Measurements from ENCODE around the gene ITPRID1. TPM values are rescaled to one million over a fixed set of nuclear protein-coding genes. Genes with fewer than 3 reads are reported as not detected.

ITPRID1 gene
- total RNA-seq, 2 donors from 2014 or later: 5.6 to 21.8 TPM

DNA sequence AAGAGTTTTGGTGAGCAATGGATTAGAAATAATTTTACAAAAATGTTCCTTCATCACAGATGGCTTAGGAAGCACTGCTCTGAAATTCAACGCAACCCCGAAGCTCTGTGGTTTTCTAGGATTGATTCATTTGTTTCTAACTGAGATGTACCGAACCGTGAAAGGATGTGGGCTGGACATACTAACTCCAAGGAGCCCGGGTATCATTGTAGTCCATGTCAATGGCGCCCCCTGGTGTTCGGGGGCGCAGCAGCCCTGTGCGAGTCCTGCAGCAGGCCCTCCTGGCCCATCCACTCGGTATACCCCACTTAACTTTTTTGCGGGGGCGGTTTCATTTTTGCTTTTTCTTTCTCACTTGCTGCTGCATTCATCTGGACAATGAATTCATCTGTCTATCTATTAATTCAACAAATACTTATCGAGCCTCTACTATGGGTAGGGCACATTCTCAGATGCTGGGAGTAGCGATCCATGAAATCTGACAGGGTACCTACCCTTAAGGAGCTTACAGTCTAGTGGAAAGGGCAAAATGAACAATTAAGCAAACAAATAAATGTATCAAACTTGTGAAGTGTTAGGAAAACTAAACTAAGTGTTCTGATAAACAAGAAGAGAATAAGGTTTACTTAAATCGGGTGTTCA lies 25.2 kb upstream of the ITPRID1 start:
- Histone ChIP-seq H3K4me3 (ENCODE audit: low read length) (no peak overlapping the region), H3K27me3 (ENCODE audit: control insufficient read depth, insufficient read depth, low read length, poor library complexity, severe bottlenecking) (peaks cover 14% of the 10 kb centered on the region), H3K36me3 (ENCODE audit: control insufficient read depth, insufficient read depth, low read length) (no peaks in the 10 kb centered on the region), H3K27ac (ENCODE audit: low read depth, low read length) (no peak overlapping the region), H3K9me3 (ENCODE audit: control insufficient read depth, low read length) (no peaks in the 10 kb centered on the region), H3K9ac (ENCODE audit: extremely low read depth, low read length, poor library complexity, severe bottlenecking) (no peak overlapping the region), H3K4me1 (ENCODE audit: control insufficient read depth, insufficient read depth, low read length) (peaks cover 7% of the 10 kb centered on the region)
- peaks cover 17% of the 10 kb centered on the region for H3K4me1 Mint-ChIP-seq
- no peak overlapping the region for H3K4me3 Mint-ChIP-seq
- peaks cover 7% of the 10 kb centered on the region for H3K9me3 Mint-ChIP-seq
- DNase-seq: peak; percentile 93
- TF ChIP-seq, protein P1, sequence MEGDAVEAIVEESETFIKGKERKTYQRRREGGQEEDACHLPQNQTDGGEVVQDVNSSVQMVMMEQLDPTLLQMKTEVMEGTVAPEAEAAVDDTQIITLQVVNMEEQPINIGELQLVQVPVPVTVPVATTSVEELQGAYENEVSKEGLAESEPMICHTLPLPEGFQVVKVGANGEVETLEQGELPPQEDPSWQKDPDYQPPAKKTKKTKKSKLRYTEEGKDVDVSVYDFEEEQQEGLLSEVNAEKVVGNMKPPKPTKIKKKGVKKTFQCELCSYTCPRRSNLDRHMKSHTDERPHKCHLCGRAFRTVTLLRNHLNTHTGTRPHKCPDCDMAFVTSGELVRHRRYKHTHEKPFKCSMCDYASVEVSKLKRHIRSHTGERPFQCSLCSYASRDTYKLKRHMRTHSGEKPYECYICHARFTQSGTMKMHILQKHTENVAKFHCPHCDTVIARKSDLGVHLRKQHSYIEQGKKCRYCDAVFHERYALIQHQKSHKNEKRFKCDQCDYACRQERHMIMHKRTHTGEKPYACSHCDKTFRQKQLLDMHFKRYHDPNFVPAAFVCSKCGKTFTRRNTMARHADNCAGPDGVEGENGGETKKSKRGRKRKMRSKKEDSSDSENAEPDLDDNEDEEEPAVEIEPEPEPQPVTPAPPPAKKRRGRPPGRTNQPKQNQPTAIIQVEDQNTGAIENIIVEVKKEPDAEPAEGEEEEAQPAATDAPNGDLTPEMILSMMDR (conservative IDR thresholded peaks at IDR 0.05): peak; percentile 99
- H3K27me3 Mint-ChIP-seq (ENCODE audit: insufficient read depth): peaks cover 13% of the 10 kb centered on the region
- no peak overlapping the region for H3K27ac Mint-ChIP-seq
- WGBS, 2 experiments (ENCODE audit: insufficient coverage in 1 of 2, insufficient read length in 1 of 2): 42 to 50% methylated on average over 10 to 15 of the region's 15 CpGs
- peaks cover 9% of the 10 kb centered on the region for H3K36me3 Mint-ChIP-seq (ENCODE audit: low read depth)

DNA sequence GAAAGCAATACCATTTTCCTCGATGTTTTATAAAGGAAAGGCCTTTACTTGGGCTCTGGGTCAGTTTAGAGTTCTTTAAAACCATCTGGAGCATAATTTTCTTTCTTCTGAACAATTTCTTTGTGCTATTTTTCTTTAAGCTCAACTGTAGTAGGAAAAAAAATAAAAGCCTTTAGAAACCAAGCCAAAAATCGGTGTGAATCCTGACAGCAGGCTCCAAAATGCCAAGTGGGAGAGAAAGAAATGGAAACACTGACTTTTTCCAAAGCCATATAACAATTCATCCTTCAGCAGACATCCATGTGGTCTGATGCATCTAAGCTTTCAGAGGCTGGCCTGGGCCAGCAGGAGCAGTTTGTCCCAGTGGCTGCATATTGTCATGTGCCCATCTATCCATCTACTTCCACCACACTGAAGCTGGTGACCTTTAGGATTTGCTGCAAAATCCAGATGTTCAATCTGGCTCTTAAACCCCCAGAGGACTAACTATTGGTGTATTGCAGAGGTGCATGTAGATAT lies 23.0 kb upstream of the ITPRID1 start:
- 90 to 94% methylated on average over 2 of the region's 2 CpGs for WGBS, 2 experiments (ENCODE audit: insufficient coverage in 1 of 2, insufficient read length in 1 of 2)
- Mint-ChIP-seq H3K4me3 (no peak overlapping the region), H3K36me3 (ENCODE audit: low read depth) (peaks cover 6% of the 10 kb centered on the region), H3K27ac (no peak overlapping the region), H3K9me3 (peaks cover 7% of the 10 kb centered on the region), H3K4me1 (peaks cover 39% of the 10 kb centered on the region), H3K27me3 (ENCODE audit: insufficient read depth) (peaks cover 13% of the 10 kb centered on the region)
- H3K9ac ChIP-seq (ENCODE audit: extremely low read depth, low read length, poor library complexity, severe bottlenecking): no peak overlapping the region
- no peak overlapping the region for H3K4me3 ChIP-seq (ENCODE audit: low read length)
- H3K4me1 ChIP-seq (ENCODE audit: control insufficient read depth, insufficient read depth, low read length): peaks cover 15% of the 10 kb centered on the region
- H3K9me3 ChIP-seq (ENCODE audit: control insufficient read depth, low read length): no peaks in the 10 kb centered on the region
- DNase-seq: no peak
- no peak overlapping the region for H3K27ac ChIP-seq (ENCODE audit: low read depth, low read length)
- H3K27me3 ChIP-seq (ENCODE audit: control insufficient read depth, insufficient read depth, low read length, poor library complexity, severe bottlenecking): peaks cover 14% of the 10 kb centered on the region
- H3K36me3 ChIP-seq (ENCODE audit: control insufficient read depth, insufficient read depth, low read length): no peaks in the 10 kb centered on the region
- TF ChIP-seq, protein P1 (conservative IDR thresholded peaks at IDR 0.05): no peak

DNA sequence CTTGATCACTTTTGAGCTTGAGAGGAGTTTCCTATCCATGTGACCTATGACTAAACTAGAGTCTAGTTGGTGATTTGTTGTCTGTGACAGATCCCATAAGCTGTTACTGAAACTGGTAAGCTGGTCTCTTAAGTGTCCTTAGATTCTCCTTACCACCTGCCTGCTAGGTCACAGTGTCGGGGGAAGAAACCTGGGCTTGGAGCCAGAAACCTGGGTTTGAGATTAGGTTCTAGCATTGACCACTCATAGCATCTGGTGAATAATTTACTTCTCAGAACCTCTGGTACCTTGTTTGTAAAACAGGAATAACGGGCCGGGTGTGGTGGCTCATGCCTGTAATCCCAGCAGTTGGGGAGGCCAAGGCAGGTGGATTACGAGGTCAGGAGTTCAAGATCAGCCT lies 21.8 kb upstream of the ITPRID1 start:
- H3K27ac ChIP-seq (ENCODE audit: low read depth, low read length): no peak overlapping the region
- TF ChIP-seq, protein P1 (conservative IDR thresholded peaks at IDR 0.05): no peak
- H3K4me3 ChIP-seq (ENCODE audit: low read length): no peak overlapping the region
- no peaks in the 10 kb centered on the region for H3K9me3 ChIP-seq (ENCODE audit: control insufficient read depth, low read length)
- H3K27me3 Mint-ChIP-seq (ENCODE audit: insufficient read depth): peaks cover 13% of the 10 kb centered on the region
- peaks cover 14% of the 10 kb centered on the region for H3K27me3 ChIP-seq (ENCODE audit: control insufficient read depth, insufficient read depth, low read length, poor library complexity, severe bottlenecking)
- no peaks in the 10 kb centered on the region for H3K36me3 ChIP-seq (ENCODE audit: control insufficient read depth, insufficient read depth, low read length)
- H3K9me3 Mint-ChIP-seq: peaks cover 5% of the 10 kb centered on the region
- H3K27ac Mint-ChIP-seq: no peak overlapping the region
- H3K4me1 Mint-ChIP-seq: peaks cover 44% of the 10 kb centered on the region
- no peak overlapping the region for H3K9ac ChIP-seq (ENCODE audit: extremely low read depth, low read length, poor library complexity, severe bottlenecking)
- H3K4me3 Mint-ChIP-seq: no peak overlapping the region
- H3K36me3 Mint-ChIP-seq (ENCODE audit: low read depth): peaks cover 9% of the 10 kb centered on the region
- DNase-seq: no peak
- 98% methylated on average over 4 of the region's 4 CpGs; no CpG with 5 or more reads in 1 of the 2 experiments for WGBS, 2 experiments (ENCODE audit: insufficient coverage in 1 of 2, insufficient read length in 1 of 2)
- H3K4me1 ChIP-seq (ENCODE audit: control insufficient read depth, insufficient read depth, low read length): peaks cover 15% of the 10 kb centered on the region

Data from endodermal cell (in vitro differentiated cells).